SK-N-SH (cell line): ENCODE data around the gene TULP1. TPM values are rescaled to one million over a fixed set of nuclear protein-coding genes. Genes with fewer than 3 reads are reported as not detected.

Source experiments
- CTCF ChIA-PET: fragments of 300-600, 350-600 bp; formaldehyde crosslinking; extraction: SDS; loops from one replicate; lab custom pipeline; 2021; lab: Yijun Ruan, JAX
- POLR2A ChIA-PET: fragments of 350-600 bp; sonication (Branson Sonifier 250); formaldehyde crosslinking; extraction: SDS; loops from one replicate; lab custom pipeline; 2020; ENCODE audit warnings: antibody characterized with exemption, inconsistent platforms; lab: Yijun Ruan, JAX
- DNase-seq: peaks from one replicate; pipeline ENCODE4 v3.0.0; 2012
- H2AFZ ChIP-seq: fragments of 200-600 bp; sonication (generic); 2 replicates; pipeline ENCODE4 v1.8.1; 2016; ENCODE audit warnings: antibody characterized with exemption, mild to moderate bottlenecking, low read depth
- H3F3A ChIP-seq: fragments of 200-600 bp; sonication (generic); replicated peaks from 2 replicates; pipeline ENCODE3; 2016; ENCODE audit warnings: antibody characterized with exemption, mild to moderate bottlenecking; ENCODE audit not compliant: insufficient read depth
- H3K27ac ChIP-seq, 2 experiments: fragments of 200-500 bp in 1 of 2; fragments of 200-600 bp in 1 of 2; sonication (Bioruptor generic) in 1 of 2; sonication (generic), shearing (Covaris generic) in 1 of 2; 2 replicates each; pipeline versions ENCODE4 v1.5.1 to v1.6.1; 2014 to 2016; ENCODE audit warnings: low read depth in 2 of 2, inconsistent platforms in 1 of 2, low read length in 1 of 2, mild to moderate bottlenecking in 1 of 2, mixed read lengths in 1 of 2
- H3K27me3 ChIP-seq: fragments of 200-600 bp; sonication (generic), shearing (Covaris generic); 2 replicates; pipeline ENCODE4 v1.6.1; 2016; ENCODE audit warnings: mixed run types; ENCODE audit not compliant: insufficient read depth
- H3K36me3 ChIP-seq, 2 experiments: fragments of 200-500 bp in 1 of 2; fragments of 200-600 bp in 1 of 2; sonication (Bioruptor generic) in 1 of 2; sonication (generic) in 1 of 2; replicated peaks in 1 of 2; 2 replicates each; pipeline versions ENCODE3 to v1.5.1; 2014 to 2016; ENCODE audit warnings: low read length in 1 of 2, mild to moderate bottlenecking in 1 of 2; ENCODE audit not compliant: insufficient read depth in 2 of 2, control insufficient read depth in 1 of 2
- H3K4me1 ChIP-seq, 2 experiments: fragments of 200-500 bp in 1 of 2; fragments of 200-600 bp in 1 of 2; sonication (Bioruptor generic) in 1 of 2; sonication (generic), shearing (Covaris generic) in 1 of 2; 2 replicates each; pipeline versions ENCODE4 v1.5.1 to v1.6.1; 2014 to 2016; ENCODE audit warnings: low read depth in 1 of 2, low read length in 1 of 2, mixed run types in 1 of 2; ENCODE audit not compliant: insufficient read depth in 2 of 2, control insufficient read depth in 1 of 2
- H3K4me2 ChIP-seq: fragments of 200-600 bp; sonication (generic), shearing (Covaris generic); 2 replicates; pipeline ENCODE4 v1.6.1; 2017; ENCODE audit warnings: mixed run types
- H3K4me3 ChIP-seq, 2 experiments: fragments of 200-500 bp in 1 of 2; fragments of 200-600 bp in 1 of 2; sonication (Bioruptor generic) in 1 of 2; sonication (generic), shearing (Covaris generic) in 1 of 2; 2 replicates each; pipeline versions ENCODE4 v1.5.1 to v1.8.1; 2014 to 2016; ENCODE audit warnings: low read depth in 2 of 2, inconsistent platforms in 1 of 2, low read length in 1 of 2, mild to moderate bottlenecking in 1 of 2, mixed read lengths in 1 of 2, moderate library complexity in 1 of 2
- H3K79me2 ChIP-seq: fragments of 200-600 bp; sonication (generic); 2 replicates; pipeline ENCODE4 v1.8.1; 2017; ENCODE audit warnings: mild to moderate bottlenecking; ENCODE audit not compliant: insufficient read depth
- H3K9ac ChIP-seq: fragments of 200-600 bp; sonication (generic); 2 replicates; pipeline ENCODE4 v1.6.1; 2017; ENCODE audit warnings: mixed run types
- H3K9me2 ChIP-seq: fragments of 200-600 bp; sonication (generic); 2 replicates; pipeline ENCODE4 v1.6.1; 2017; ENCODE audit warnings: mixed run types
- H3K9me3 ChIP-seq: fragments of 200-600 bp; sonication (generic); 2 replicates; pipeline ENCODE4 v1.6.1; 2017; ENCODE audit warnings: mixed run types, mild to moderate bottlenecking, moderate library complexity
- H4K20me1 ChIP-seq: fragments of 200-600 bp; sonication (generic); 2 replicates; pipeline ENCODE4 v1.6.1; 2017; ENCODE audit warnings: mild to moderate bottlenecking, mixed run types; ENCODE audit not compliant: insufficient read depth
- CHD2 ChIP-seq: fragments of 150-350 bp; IDR thresholded peaks from 2 replicates; pipeline ENCODE4 v1.6.1; 2018; ENCODE audit warnings: low read length; ENCODE audit not compliant: partially characterized antibody
- ELF1 ChIP-seq: IDR thresholded peaks from 2 replicates; pipeline ENCODE4 v1.4.0; 2012
- EP300 ChIP-seq, 2 experiments: IDR thresholded peaks; 2 replicates each; pipeline versions ENCODE4 v1.4.0 to v1.6.1; 2012; ENCODE audit warnings: borderline replicate concordance in 1 of 2, low read depth in 1 of 2, low read length in 1 of 2
- EZH2phosphoT487 ChIP-seq: fragments of 200-600 bp; sonication (generic); IDR thresholded peaks from 2 replicates; pipeline ENCODE4 v1.6.1; 2017; ENCODE audit warnings: low read depth, mixed run types, mild to moderate bottlenecking, antibody characterized with exemption, moderate library complexity, borderline replicate concordance
- FOSL2 ChIP-seq: IDR thresholded peaks from 2 replicates; pipeline ENCODE4 v1.4.0; 2012; ENCODE audit warnings: low read depth, mild to moderate bottlenecking, moderate library complexity, borderline replicate concordance
- FOXM1 ChIP-seq: IDR thresholded peaks from 2 replicates; pipeline ENCODE4 v1.4.0; 2012; ENCODE audit warnings: low read depth, mild to moderate bottlenecking
- GABPA ChIP-seq: IDR thresholded peaks from 2 replicates; pipeline ENCODE4 v1.4.0; 2012; ENCODE audit warnings: low read depth, mild to moderate bottlenecking
- GATA2 ChIP-seq: sonication (generic); formaldehyde crosslinking; IDR thresholded peaks from 2 replicates; pipeline ENCODE4 v1.5.0; 2020; ENCODE audit warnings: mild to moderate bottlenecking, missing genetic modification reagents
- IRF3 ChIP-seq: fragments of 150-350 bp; IDR thresholded peaks from 2 replicates; pipeline ENCODE4 v1.6.1; 2016; ENCODE audit warnings: mild to moderate bottlenecking, low read depth, low read length
- RAD21 ChIP-seq: IDR thresholded peaks from 2 replicates; pipeline ENCODE4 v1.6.1; 2012; ENCODE audit warnings: mild to moderate bottlenecking, low read length
- RFX5 ChIP-seq: IDR thresholded peaks from 2 replicates; pipeline ENCODE4 v1.6.1; 2012; ENCODE audit warnings: mild to moderate bottlenecking, improper control_type of control experiment, low read length
- RXRA ChIP-seq: IDR thresholded peaks from 2 replicates; pipeline ENCODE4 v1.4.0; 2012; ENCODE audit warnings: low read depth, mild to moderate bottlenecking, borderline replicate concordance
- SIN3A ChIP-seq: IDR thresholded peaks from 2 replicates; pipeline ENCODE4 v1.6.1; 2012; ENCODE audit warnings: low read depth, mild to moderate bottlenecking, low read length, moderate library complexity, borderline replicate concordance
- TAF1 ChIP-seq: IDR thresholded peaks from 2 replicates; pipeline ENCODE4 v1.6.1; 2012; ENCODE audit warnings: low read depth, mild to moderate bottlenecking, low read length, moderate library complexity, borderline replicate concordance
- YY1 ChIP-seq: IDR thresholded peaks from 2 replicates; pipeline ENCODE4 v1.4.0; 2012; ENCODE audit warnings: low read depth, mild to moderate bottlenecking
- WGBS: methylation state at CpG from one replicate; pipeline ENCODE4 v1.1.6; 2017; ENCODE audit warnings: low lambda C conversion rate; 5-methylcytosine and 5-hydroxymethylcytosine counted together
- polyA plus RNA-seq, 3 experiments: library from polyadenylated mRNA; depleted of rRNA; stranded (reverse); fragments of >200 nt; gene quantifications; 2 replicates each; pipeline ENCODE4 v1.2.3, GENCODE V29; 2012
- TF ChIP-seq, protein P1 (sequence below): IDR thresholded peaks from 2 replicates; pipeline ENCODE4 v1.4.0; 2012; ENCODE audit warnings: low read depth
- TF ChIP-seq, protein P2 (sequence below): IDR thresholded peaks from 2 replicates; pipeline ENCODE4 v1.4.0; 2012; ENCODE audit warnings: low read depth, borderline replicate concordance
- TF ChIP-seq, protein P3 (sequence below): IDR thresholded peaks from 2 replicates; pipeline ENCODE4 v1.6.1; 2012; ENCODE audit warnings: mild to moderate bottlenecking, low read depth, low read length, moderate library complexity

The TULP1 gene
- polyA plus RNA-seq, 1 of the 3 experiments (the other 2 are of a cell fraction) = not detected

DNA sequence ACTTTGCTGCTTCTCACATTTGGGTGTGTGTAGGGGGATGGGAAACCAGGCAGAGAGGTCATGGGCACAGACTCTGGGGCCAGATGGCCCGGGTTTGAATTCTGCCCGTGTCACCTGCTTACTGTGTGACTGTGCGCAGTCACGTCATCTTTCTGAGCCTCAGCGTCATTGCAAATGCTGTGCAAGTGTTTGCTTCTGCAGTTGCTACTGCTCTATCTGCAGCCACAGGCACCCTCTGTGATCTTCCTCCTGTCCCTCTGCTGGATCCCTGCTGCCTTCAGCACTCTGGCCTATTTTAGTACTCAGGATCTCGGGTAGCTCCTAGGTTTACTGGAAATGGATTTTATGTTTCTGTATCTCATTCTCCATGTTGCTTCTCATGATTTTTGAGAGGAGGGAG is 40.6 kb upstream of the TULP1 start:
- no peak overlapping the region for H3K9ac ChIP-seq
- no peaks in the 10 kb centered on the region for H3K79me2 ChIP-seq
- H3F3A ChIP-seq = peaks cover 4% of the 10 kb centered on the region
- H3K36me3 ChIP-seq = no peaks in the 10 kb centered on the region
- CTCF ChIA-PET = interaction anchor here (1.0 to 2.7 kb wide), 11 partner anchors 10 to 184 kb away, joined by 3 to 26 read pairs (median 11); partner anchors contain the start of gene ARMC12
- 61% methylated on average over 6 of the region's 6 CpGs for WGBS
- H3K27me3 ChIP-seq = no peaks in the 10 kb centered on the region
- H4K20me1 ChIP-seq = no peaks in the 10 kb centered on the region
- H3K4me2 ChIP-seq = no peak overlapping the region
- DNase-seq = no peak
- H3K9me2 ChIP-seq = no peaks in the 10 kb centered on the region
- POLR2A ChIA-PET = no interaction called here
- H3K9me3 ChIP-seq = no peaks in the 10 kb centered on the region
- H3K4me3 ChIP-seq = no peak overlapping the region
- no peak overlapping the region for H3K27ac ChIP-seq
- H2AFZ ChIP-seq = no peak overlapping the region
- H3K4me1 ChIP-seq = no peaks in the 10 kb centered on the region; a peak in 1 of 4 replicates
- TF ChIP-seq GATA2 = no peak
- TF ChIP-seq, protein P1, sequence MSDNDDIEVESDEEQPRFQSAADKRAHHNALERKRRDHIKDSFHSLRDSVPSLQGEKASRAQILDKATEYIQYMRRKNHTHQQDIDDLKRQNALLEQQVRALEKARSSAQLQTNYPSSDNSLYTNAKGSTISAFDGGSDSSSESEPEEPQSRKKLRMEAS = no peak
- TF ChIP-seq FOXM1 = no peak
- TF ChIP-seq ELF1 = no peak
- TF ChIP-seq EZH2phosphoT487 = no peak
- no peak for TF ChIP-seq TAF1
- TF ChIP-seq CHD2 = no peak
- TF ChIP-seq IRF3 = no peak
- TF ChIP-seq, protein P2, sequence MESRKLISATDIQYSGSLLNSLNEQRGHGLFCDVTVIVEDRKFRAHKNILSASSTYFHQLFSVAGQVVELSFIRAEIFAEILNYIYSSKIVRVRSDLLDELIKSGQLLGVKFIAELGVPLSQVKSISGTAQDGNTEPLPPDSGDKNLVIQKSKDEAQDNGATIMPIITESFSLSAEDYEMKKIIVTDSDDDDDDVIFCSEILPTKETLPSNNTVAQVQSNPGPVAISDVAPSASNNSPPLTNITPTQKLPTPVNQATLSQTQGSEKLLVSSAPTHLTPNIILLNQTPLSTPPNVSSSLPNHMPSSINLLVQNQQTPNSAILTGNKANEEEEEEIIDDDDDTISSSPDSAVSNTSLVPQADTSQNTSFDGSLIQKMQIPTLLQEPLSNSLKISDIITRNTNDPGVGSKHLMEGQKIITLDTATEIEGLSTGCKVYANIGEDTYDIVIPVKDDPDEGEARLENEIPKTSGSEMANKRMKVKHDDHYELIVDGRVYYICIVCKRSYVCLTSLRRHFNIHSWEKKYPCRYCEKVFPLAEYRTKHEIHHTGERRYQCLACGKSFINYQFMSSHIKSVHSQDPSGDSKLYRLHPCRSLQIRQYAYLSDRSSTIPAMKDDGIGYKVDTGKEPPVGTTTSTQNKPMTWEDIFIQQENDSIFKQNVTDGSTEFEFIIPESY = no peak
- TF ChIP-seq RFX5 = no peak
- no peak for TF ChIP-seq RAD21
- no peak for TF ChIP-seq YY1
- TF ChIP-seq FOSL2 = no peak
- no peak for TF ChIP-seq EP300 (IDR thresholded peaks at IDR 0.05; ENCODE audit: borderline replicate concordance in 1 of 2, low read depth in 1 of 2, low read length in 1 of 2)
- TF ChIP-seq SIN3A = no peak
- TF ChIP-seq RXRA = no peak
- TF ChIP-seq, protein P3, sequence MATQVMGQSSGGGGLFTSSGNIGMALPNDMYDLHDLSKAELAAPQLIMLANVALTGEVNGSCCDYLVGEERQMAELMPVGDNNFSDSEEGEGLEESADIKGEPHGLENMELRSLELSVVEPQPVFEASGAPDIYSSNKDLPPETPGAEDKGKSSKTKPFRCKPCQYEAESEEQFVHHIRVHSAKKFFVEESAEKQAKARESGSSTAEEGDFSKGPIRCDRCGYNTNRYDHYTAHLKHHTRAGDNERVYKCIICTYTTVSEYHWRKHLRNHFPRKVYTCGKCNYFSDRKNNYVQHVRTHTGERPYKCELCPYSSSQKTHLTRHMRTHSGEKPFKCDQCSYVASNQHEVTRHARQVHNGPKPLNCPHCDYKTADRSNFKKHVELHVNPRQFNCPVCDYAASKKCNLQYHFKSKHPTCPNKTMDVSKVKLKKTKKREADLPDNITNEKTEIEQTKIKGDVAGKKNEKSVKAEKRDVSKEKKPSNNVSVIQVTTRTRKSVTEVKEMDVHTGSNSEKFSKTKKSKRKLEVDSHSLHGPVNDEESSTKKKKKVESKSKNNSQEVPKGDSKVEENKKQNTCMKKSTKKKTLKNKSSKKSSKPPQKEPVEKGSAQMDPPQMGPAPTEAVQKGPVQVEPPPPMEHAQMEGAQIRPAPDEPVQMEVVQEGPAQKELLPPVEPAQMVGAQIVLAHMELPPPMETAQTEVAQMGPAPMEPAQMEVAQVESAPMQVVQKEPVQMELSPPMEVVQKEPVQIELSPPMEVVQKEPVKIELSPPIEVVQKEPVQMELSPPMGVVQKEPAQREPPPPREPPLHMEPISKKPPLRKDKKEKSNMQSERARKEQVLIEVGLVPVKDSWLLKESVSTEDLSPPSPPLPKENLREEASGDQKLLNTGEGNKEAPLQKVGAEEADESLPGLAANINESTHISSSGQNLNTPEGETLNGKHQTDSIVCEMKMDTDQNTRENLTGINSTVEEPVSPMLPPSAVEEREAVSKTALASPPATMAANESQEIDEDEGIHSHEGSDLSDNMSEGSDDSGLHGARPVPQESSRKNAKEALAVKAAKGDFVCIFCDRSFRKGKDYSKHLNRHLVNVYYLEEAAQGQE = no peak
- no peak for TF ChIP-seq GABPA
